GM10248 (cell line): ENCODE measurements around the gene ZNF740.

Source experiments
- CTCF ChIA-PET: fragments of 300-600 bp; sonication (Branson Sonifier 250); formaldehyde crosslinking; extraction: SDS; loops from one replicate; lab custom pipeline; 2021; ENCODE audit warnings: antibody characterized with exemption; lab: Yijun Ruan, JAX
- POLR2A ChIA-PET: fragments of 350-650 bp; sonication (Branson Sonifier 250); formaldehyde crosslinking; extraction: SDS; loops from one replicate; lab custom pipeline; 2020; ENCODE audit warnings: antibody characterized with exemption; lab: Yijun Ruan, JAX
- DNase-seq: peaks from one replicate; pipeline ENCODE4 v3.0.0; 2012; ENCODE audit errors: extremely low spot score
- CTCF ChIP-seq: IDR thresholded peaks from 2 replicates; pipeline ENCODE4 v1.5.1; 2012; ENCODE audit warnings: mild to moderate bottlenecking, low read depth; ENCODE audit errors: extremely low read depth, missing control alignments, control extremely low read depth

The ZNF740 gene

DNA sequence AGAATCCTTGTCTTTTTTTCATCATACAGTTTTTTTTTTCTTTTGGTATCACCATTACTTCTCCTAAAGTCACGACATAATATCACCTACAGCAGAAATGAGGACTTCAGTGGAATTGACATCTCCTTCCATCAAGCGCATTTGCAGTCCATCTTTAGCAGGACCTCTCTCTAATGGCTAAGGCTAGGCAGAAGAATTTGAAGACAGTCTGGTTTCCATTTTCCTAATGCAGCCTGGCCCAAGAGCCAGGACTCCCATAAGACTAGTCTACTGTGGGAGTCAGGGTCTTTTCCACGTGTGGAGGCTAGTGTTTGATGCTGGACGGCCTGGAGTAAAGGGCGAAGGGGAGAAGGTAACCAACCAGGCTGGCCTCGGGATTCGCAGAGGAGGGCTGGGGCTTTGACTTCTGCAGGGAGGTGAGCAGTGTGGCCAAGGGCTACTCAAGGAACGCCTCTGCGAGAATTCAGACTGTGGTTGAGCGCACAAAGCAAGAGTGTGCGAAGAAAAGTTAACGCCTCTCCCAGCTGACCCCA is 769 bp upstream of the ZNF740 start:
- POLR2A ChIA-PET, result interaction anchor here (1.2 kb wide), 1 partner anchor 40 kb away, joined by 5 read pairs; no protein-coding TSS in a partner anchor
- peak; percentile 45 for DNase-seq
- TF ChIP-seq CTCF, result no peak
- CTCF ChIA-PET, result interaction anchor here (1.2 to 16.2 kb wide), 7 partner anchors 19 to 142 kb away, joined by 3 to 147 read pairs (median 6); partner anchors contain the start of gene AAAS

- ChIA-PET CTCF (interaction anchor here (0.9 to 16.2 kb wide), 14 partner anchors 9 to 140 kb away, joined by 3 to 147 read pairs (median 4); partner anchors contain the start of genes AAAS and ITGB7), POLR2A (interaction anchor here (0.6 to 1.2 kb wide), 4 partner anchors 39 to 118 kb away, joined by 4 to 7 read pairs (median 5); partner anchors contain the start of genes MYG1 and PFDN5)
- no peak for TF ChIP-seq CTCF
- peak; percentile 90 for DNase-seq
Observed at GRCh38 chr12:53180931-53181645, 566 bp downstream of the ZNF740 start.

GRCh38 chr12:53181935-53182334 is 1.4 kb downstream of the ZNF740 start:
- DNase-seq, result no peak
- TF ChIP-seq CTCF, result no peak
- POLR2A ChIA-PET, result interaction anchor here (0.6 kb wide), 1 partner anchor 113 kb away, joined by 4 read pairs; the partner anchor contains the start of gene PFDN5
- CTCF ChIA-PET, result interaction anchor here (1.4 to 16.2 kb wide), 8 partner anchors 13 to 34 kb away, joined by 3 to 147 read pairs (median 8); partner anchors contain the start of gene ITGB7

GRCh38 chr12:53182903-53183302 is 2.4 kb downstream of the ZNF740 start:
- TF ChIP-seq CTCF, result no peak
- CTCF ChIA-PET, result interaction anchor here (1.6 to 16.2 kb wide), 4 partner anchors 12 to 33 kb away, joined by 4 to 147 read pairs (median 9); no protein-coding TSS in a partner anchor
- POLR2A ChIA-PET, result interaction anchor here (1.0 kb wide), 1 partner anchor 37 kb away, joined by 4 read pairs; no protein-coding TSS in a partner anchor
- DNase-seq, result no peak

GRCh38 chr12:53184828-53185227 is 4.3 kb downstream of the ZNF740 start:
- DNase-seq, result no peak
- ChIA-PET CTCF (interaction anchor here (0.8 to 16.2 kb wide), 6 partner anchors 14 to 104 kb away, joined by 3 to 147 read pairs (median 3); no protein-coding TSS in a partner anchor), POLR2A (interaction anchor here (0.7 kb wide), 1 partner anchor 178 kb away, joined by 3 read pairs; the partner anchor contains the start of gene EIF4B)
- no peak for TF ChIP-seq CTCF

GRCh38 chr12:53185582-53186153 is 5.1 kb downstream of the ZNF740 start:
- ChIA-PET CTCF (interaction anchor here (0.7 to 16.2 kb wide), 7 partner anchors 9 to 103 kb away, joined by 3 to 147 read pairs (median 3); no protein-coding TSS in a partner anchor), POLR2A (interaction anchor here (0.5 to 1.1 kb wide), 3 partner anchors 13 to 179 kb away, joined by 3 to 4 read pairs (median 4); partner anchors contain the start of gene EIF4B)
- no peak for TF ChIP-seq CTCF
- no peak for DNase-seq
